ENCODE results near the gene FADD.

The FADD gene

DNA sequence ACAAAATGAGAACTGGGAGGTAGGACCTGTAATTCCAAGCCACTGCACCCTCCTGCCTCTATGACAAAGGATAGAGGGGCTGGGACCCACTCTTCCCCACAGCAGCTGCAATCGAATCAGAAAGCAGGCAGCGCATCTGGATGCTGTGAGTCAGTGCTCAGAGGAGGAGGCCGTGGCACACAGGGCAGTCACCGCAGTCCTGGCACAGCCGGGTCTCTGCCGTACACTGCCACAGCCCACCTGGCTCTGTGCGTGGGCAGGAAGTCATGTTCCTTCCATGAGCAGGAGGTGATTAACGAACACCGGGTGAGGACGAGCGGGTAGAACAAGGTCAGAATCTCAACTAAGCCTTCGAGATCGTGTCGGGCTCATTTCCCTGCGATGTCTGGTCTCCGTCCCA, 37.2 kb downstream of the FADD start:
- ATAC-seq: no peak

DNA sequence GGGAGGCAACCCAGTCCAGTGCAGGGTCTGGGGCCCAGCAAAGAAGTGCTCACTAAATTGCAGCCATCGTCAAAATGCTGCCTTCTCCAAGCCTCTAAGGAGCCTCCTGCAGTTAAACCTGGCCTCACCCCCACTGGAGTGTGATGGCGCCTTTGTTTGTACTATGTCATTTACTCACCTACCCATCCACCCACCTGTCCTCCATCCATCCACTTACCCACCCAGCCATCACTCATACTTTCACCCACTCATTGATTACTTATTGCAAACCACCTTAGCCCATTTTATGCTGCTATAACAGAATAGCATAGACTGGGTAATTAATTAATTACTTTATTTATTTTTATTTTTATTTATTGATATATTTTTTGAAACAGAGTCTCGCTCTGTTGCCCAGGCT, 38.6 kb downstream of the FADD start:
- ATAC-seq: no peak

DNA sequence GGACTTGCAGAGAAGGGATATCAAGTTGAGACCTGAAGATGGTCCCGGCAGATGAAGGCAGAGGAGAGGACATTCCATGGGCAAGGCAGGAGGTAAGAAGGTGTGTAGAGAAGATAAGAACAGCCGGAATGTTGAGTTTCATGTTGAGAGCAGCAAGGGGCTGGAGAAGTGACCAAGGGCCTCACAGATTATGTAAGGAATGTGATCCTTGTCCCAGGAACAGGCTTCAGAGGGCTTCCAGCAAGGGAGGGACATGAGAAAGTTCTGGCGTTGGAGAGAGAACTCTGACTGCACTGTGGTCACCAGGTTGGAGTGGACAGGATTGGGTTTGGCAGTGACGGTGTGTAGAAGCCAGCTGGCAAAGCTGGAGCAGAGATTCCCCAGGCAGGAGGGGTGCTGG, 39.8 kb downstream of the FADD start:
- ATAC-seq: no peak

DNA sequence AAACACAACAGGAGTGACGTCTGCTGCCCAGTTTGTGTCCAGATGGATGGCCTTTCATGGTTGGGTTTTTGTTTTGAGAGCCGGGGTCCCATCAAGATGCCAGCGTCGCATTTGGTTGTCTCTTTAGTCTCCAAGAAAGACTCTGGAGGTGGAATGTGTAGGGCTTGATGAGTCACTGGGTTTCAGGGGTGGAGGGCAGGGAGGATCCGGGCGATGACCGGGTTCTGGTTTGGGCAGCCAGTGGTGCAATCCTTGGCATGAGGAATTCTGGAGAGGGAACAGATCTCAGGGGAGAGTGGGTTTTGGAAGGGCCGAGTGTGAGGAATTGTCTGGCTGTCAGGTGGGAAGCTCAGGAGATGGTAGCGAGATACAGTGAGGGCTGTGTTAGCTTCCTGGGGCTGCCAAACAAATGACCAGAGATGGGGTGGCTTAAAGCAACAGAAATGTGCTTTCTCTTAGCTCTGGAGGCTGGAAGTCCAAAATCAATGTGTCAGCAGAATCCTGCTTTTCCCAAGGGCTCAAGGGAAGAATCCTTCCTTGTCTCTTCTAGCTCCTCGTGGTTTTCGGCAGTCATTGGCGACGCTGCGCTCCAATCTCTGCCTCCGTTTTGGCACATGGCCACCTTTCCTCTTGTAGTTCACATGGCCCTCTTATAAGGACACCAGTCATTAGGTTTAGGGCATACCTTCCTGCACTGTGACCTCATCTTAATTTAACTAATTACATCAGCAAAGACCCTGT, 41.0 kb downstream of the FADD start:
- ATAC-seq: no peak

DNA sequence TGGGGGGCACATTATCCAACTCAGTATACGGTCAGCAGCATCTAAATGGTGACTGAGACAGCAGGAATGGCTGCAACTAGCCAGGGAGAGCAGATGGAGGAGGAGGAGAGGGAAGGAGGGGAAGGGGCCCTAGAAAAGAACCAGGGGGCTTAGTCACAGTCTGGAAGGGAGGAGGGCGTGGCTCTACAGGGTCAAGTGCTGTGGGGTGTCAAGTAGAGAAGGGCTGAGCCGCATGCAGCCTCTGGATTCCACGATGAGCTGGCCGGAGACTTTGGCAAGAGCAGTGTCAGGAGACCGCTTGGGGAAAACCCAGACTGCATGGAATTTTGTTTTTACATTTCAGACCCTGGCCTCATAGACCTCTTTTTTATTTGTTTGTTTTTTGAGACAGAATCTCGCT, 41.6 kb downstream of the FADD start:
- no peak for ATAC-seq

DNA sequence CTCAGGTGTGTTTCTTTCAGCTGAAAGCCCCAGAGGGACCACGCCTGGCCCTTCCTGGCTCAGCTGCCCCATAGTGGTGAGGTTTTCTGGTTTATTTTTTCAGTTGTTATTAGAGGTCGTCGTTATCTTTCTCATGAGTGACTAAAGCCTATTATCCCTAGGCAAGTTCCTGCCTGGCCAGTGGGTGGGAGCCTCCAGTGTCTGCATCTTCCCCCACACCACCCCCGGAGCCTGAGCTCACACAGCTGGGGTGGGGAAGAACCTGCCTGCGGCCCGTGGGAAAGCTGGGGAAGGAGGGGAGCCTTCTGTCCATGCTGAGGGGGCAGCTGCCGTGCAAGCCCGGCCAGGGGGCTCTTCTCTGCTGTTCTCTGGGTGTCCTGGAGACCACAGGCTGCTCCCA, 43.1 kb downstream of the FADD start:
- ATAC-seq: no peak

DNA sequence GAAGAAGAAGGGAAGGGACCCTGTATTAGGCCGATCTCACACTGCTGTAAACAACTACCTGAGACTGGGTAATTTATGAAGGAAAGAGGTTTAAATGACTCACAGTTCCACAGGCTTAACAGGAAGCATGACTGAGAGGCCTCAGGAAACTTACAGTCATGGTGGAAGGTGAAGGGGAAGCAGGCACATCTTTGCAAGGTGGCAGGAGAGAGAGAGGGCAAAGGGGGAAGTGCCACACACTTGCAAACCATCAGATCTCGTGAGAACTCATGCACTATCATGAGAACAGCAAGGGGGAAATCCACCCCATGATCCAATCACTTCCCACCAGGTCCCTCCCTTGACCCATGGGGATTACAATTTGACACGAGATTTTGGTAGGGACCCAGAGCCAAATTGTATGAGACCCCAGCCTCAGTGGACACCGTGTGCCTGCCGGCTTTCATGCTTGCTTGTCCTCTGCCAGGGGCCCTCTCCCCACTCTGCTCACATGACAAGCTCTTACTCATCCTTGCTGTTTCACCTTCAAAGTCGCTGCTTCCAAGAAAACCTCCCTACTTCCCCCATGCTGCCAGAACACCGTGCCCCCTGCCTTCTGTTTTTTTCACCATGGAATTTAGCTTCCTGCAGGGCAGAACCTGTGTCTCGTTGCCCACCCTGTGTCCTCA, 44.1 kb downstream of the FADD start:
- no peak for ATAC-seq

DNA sequence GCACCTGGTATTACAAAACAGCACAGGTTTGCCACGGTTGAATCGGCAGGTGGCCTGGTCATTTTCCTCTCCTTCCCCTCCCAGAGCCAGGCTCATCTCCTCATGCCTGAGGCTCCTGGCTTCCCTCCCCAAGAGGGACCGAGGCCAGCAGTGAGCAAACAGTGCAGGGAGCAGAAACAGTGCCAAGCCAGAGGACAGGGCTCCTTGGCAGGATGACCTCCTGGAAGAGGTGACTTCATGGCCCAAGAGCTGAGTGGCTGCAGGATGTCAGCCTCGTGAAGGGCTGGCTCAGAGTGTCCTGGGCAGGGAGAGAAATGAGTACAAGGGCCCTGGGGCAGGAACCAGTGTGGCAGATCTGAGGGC, 44.6 kb downstream of the FADD start:
- no peak for ATAC-seq

DNA sequence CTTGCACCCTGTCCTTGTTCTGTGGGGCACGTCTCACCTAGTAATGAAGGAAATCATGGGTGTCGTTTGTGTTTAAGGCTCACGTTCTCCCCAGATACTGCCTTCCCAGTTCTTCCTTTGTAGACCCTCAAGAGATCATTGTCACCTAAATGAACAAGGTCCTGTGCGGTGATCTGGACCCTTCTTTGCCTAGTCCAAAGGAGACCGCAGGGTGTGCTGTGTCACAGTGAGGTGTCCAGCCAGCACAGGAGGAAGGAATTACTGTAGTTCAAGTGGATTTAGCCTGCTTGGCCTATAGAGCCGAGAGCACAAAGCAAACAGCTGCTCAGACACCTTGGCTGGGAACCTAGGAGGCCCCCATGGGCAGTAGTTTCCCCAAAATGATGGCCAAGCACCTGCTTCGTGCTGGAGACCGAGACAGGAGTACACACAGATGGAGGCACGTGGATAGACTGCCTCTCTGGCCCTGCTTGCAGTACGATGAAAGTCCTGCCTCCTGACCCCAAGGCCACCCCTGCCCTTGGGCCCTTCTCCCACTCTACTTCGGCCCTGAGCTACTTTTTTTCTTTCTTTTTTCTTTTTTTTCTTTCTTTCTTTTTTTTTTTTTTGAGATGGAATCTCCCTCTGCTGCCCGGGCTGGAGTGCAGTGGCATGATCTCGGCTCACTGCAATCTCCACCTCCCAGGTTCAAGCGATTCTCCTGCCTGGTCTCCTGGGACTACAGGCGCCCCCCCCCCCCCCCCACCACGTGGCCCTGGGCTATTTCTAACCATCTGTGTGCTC, 48.0 kb downstream of the FADD start:
- no peak for ATAC-seq

DNA sequence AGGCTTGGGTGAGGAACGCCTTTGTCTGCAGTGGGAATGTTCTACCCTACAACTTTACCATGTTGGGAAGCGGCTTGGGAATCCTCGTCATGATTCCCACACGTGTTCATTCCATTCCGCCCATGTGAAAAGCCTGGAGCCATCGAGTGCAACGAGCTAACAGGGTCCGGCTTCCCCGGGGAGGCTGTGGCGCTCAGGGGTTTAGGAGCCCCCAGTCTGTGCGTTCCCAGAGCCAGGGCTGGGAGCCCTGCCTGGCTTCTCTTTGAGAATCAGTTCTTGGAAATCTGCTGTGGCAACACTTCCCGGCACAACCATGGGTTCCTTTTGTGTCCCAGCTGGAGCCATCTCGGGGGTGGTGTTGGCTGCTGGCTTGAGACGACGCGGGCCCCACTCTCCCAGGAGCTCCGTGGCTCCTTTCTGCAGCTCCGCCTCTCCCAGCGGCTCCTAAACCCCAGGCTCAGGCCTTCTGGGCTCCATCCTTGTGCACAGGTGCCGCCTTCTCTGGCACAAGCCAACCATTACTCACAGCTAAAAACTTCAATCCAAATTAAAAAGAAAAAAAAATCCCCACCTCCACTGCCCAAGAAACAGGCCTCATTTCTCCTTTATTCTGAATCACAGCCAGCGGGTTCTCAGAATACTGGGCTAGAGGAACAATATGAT, 48.7 kb downstream of the FADD start:
- no peak for ATAC-seq

DNA sequence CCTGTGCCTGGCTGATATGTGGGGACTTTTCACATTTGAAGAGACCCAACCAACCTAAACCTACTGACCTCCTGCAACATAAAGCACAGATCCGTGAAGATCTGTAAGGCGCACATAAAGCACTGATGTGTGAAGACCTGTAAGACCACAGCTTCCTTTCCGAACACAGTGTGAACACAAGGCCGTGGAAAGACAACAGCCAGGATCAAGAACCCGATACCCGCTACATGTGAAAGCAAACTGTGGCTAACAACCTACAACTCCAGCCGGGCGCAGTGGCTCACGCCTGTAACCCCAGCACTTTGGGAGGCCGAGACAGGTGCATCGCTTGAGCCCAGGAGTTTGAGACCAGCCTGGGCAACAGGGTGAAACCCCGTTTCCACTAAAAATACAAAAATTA, 49.7 kb downstream of the FADD start:
- no peak for ATAC-seq

DNA sequence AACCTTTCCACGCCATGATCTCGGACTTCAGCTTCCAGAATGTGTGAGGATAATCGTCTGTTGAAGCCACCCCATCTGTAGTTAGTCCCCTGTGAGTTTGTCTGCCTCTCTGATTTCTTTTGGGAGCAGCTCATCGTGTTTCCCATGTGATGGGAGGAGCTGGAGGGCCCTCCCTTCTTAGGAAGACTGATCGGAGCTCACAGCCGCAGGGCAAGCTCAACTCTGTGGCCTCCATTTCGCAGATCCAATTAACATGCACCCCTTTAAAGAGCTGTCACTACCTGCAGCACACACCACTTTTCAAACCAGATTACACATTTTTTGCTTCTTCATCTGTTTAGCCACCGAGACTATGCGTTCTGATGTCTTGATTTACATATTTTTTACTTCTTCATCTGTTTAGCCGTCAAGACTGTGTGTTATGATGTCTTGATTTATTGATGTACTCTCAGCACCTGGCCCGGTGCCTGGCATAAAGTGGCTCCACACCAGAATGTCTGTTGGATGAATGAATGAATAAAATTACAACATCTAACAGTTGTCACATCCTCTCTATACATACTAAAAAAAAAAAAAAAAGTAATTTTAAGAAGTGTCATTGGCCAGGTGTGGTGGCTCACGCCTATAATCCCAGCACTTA, 52.5 kb downstream of the FADD start:
- ATAC-seq: no peak
